Stomach (tissue), 9 donors: ENCODE data around the gene MYOM1. TPM values are rescaled to one million over a fixed set of nuclear protein-coding genes. Genes with fewer than 3 reads are reported as not detected.

Source experiments
- DNase-seq, 2 donors: peaks; one replicate each; pipeline versions ENCODE4 v3.0.0 to v3.0.0-alpha.2; 2013 to 2019
- H3K27ac ChIP-seq, 5 donors: fragments of 200-600 bp in 4 of 5; sonication (generic) in 4 of 5; one replicate each; pipeline ENCODE4 v1.5.1; 2013 to 2019; ENCODE audit warnings: mild to moderate bottlenecking in 1 of 5, moderate library complexity in 1 of 5
- H3K27me3 ChIP-seq, 3 donors: fragments of 200-600 bp; sonication (generic); one replicate each; pipeline ENCODE4 v1.5.1; 2017 to 2019; ENCODE audit warnings: mixed run types in 1 of 3
- H3K36me3 ChIP-seq, 4 donors: fragments of 200-600 bp; sonication (generic); 1 replicate in 3 of 4; 2 replicates in 1 of 4; pipeline ENCODE4 v1.5.1; 2016 to 2019
- H3K4me1 ChIP-seq, 4 donors: fragments of 200-600 bp; sonication (generic); one replicate each; pipeline ENCODE4 v1.5.1; 2016 to 2019
- H3K4me3 ChIP-seq, 4 donors: fragments of 200-600 bp; sonication (generic) in 3 of 4; one replicate each; pipeline ENCODE4 v1.5.1; 2016 to 2019; ENCODE audit warnings: mild to moderate bottlenecking in 1 of 4
- H3K9me3 ChIP-seq, 4 donors: fragments of 200-600 bp; sonication (generic); one replicate each; pipeline ENCODE4 v1.5.1; 2016 to 2019
- CTCF ChIP-seq, 7 experiments: fragments of 450-650 bp in 4 of 7; fragments of 200-600 bp in 3 of 7; sonication (generic) in 3 of 7; IDR thresholded peaks; one replicate each; pipeline ENCODE4 v1.5.1; 2016 to 2019; ENCODE audit warnings: antibody characterized with exemption in 7 of 7, control low read depth in 2 of 7, mild to moderate bottlenecking in 1 of 7
- EP300 ChIP-seq: sonication (generic); formaldehyde crosslinking; IDR thresholded peaks from one replicate; pipeline ENCODE4 v1.6.1; 2017; ENCODE audit warnings: antibody characterized with exemption
- POLR2A ChIP-seq, 4 donors: fragments of 450-650 bp; IDR thresholded peaks; one replicate each; pipeline ENCODE4 v1.6.1; 2016; ENCODE audit warnings: antibody characterized with exemption in 4 of 4, control low read depth in 2 of 4, mild to moderate bottlenecking in 1 of 4, moderate library complexity in 1 of 4
- POLR2AphosphoS5 ChIP-seq, 3 donors: sonication (generic); formaldehyde crosslinking; IDR thresholded peaks; one replicate each; pipeline ENCODE4 v1.6.1; 2016; ENCODE audit warnings: antibody characterized with exemption in 3 of 3
- WGBS, 5 donors: extraction: QIAGEN DNeasy Blood & Tissue Kit in 3 of 5; methylation state at CpG; one replicate each; pipeline versions ENCODE4 v1.1.5 to v1.1.7; 2013 to 2018; 5-methylcytosine and 5-hydroxymethylcytosine counted together
- intact Hi-C: fragments of 100-400 bp; cut with DNase I; formaldehyde crosslinking; loops from one replicate; pipeline ENCODE4 v1.15.1; 2023; ENCODE audit warnings: low total_unique reads
- polyA plus RNA-seq, 3 donors: library from polyadenylated mRNA; stranded (reverse); fragments of 200-250 nt; gene quantifications; one replicate each; pipeline ENCODE4 v1.2.3, GENCODE V29; 2013
- total RNA-seq, 5 donors: library from RNA; depleted of rRNA; stranded (reverse); fragments of >200 nt; gene quantifications; one replicate each; pipeline versions ENCODE4 v1.1.0 to v1.2.3, GENCODE V29; 2014 to 2016
- donor health status: healthy with polysubstance abuse.
- donor health status: Bipolar disorder and iron deficiency.
- donor health status: healthy.

MYOM1 gene
- total and polyA plus RNA-seq, 8 donors = 1.2 to 37.9 (median 3.5) TPM

GRCh38 chr18:3226048-3226447, 6.3 kb upstream of the MYOM1 start:
- peaks cover 0 to 5% (median 0%) of the 10 kb centered on the region in 4 donors for H3K4me1 ChIP-seq
- H3K9me3 ChIP-seq = no peaks in the 10 kb centered on the region
- H3K36me3 ChIP-seq = no peaks in the 10 kb centered on the region
- H3K27me3 ChIP-seq = no peaks in the 10 kb centered on the region
- no peak overlapping the region for H3K4me3 ChIP-seq
- intact Hi-C loops = no loop called here
- no peak for TF ChIP-seq EP300
- no peak for TF ChIP-seq POLR2A (IDR thresholded peaks at IDR 0.05)
- no peak for TF ChIP-seq POLR2AphosphoS5 (IDR thresholded peaks at IDR 0.05)
- no peak for TF ChIP-seq CTCF (IDR thresholded peaks at IDR 0.05)
- no peak for DNase-seq
- no peak overlapping the region for H3K27ac ChIP-seq
- 89 to 97% (median 97%) methylated on average over 6 of the region's 6 CpGs for WGBS, 5 donors

GRCh38 chr18:3225588-3225987, 5.8 kb upstream of the MYOM1 start:
- Histone ChIP-seq H3K36me3 (no peaks in the 10 kb centered on the region), H3K4me3 (no peak overlapping the region), H3K4me1 (peaks cover 0 to 6% (median under 1%) of the 10 kb centered on the region in 4 donors), H3K27ac (no peak overlapping the region), H3K9me3 (no peaks in the 10 kb centered on the region), H3K27me3 (no peaks in the 10 kb centered on the region)
- 42 to 67% (median 52%) methylated on average over 3 of the region's 3 CpGs for WGBS, 5 donors
- DNase-seq = peak in 1 of 2 donors; percentile 19
- no peak for TF ChIP-seq POLR2A (IDR thresholded peaks at IDR 0.05)
- no peak for TF ChIP-seq CTCF (IDR thresholded peaks at IDR 0.05)
- TF ChIP-seq EP300 = no peak
- TF ChIP-seq POLR2AphosphoS5 (IDR thresholded peaks at IDR 0.05) = no peak
- intact Hi-C loops = no loop called here

GRCh38 chr18:3224223-3224622, 4.5 kb upstream of the MYOM1 start:
- no peak for DNase-seq
- WGBS, 5 donors = 70 to 96% (median 88%) methylated on average over 3 of the region's 3 CpGs
- intact Hi-C loops = no loop called here
- no peak overlapping the region for H3K4me3 ChIP-seq
- H3K9me3 ChIP-seq = no peaks in the 10 kb centered on the region
- TF ChIP-seq CTCF (IDR thresholded peaks at IDR 0.05) (no peak), POLR2A (IDR thresholded peaks at IDR 0.05) (no peak)
- H3K4me1 ChIP-seq = peaks cover 0 to 17% (median 9%) of the 10 kb centered on the region in 4 donors
- H3K36me3 ChIP-seq = no peaks in the 10 kb centered on the region
- H3K27me3 ChIP-seq = no peaks in the 10 kb centered on the region
- no peak overlapping the region for H3K27ac ChIP-seq

GRCh38 chr18:3223356-3223755, 3.6 kb upstream of the MYOM1 start:
- WGBS, 5 donors = 69 to 83% (median 79%) methylated on average over 1 of the region's 1 CpG
- peaks cover 0 to 25% (median 12%) of the 10 kb centered on the region in 4 donors for H3K4me1 ChIP-seq
- no peak for DNase-seq
- H3K36me3 ChIP-seq = no peaks in the 10 kb centered on the region
- intact Hi-C loops = no loop called here
- no peaks in the 10 kb centered on the region for H3K9me3 ChIP-seq
- H3K4me3 ChIP-seq = no peak overlapping the region
- H3K27ac ChIP-seq = no peak overlapping the region
- no peaks in the 10 kb centered on the region for H3K27me3 ChIP-seq
- no peak for TF ChIP-seq CTCF (IDR thresholded peaks at IDR 0.05)
- TF ChIP-seq EP300 = no peak
- TF ChIP-seq POLR2AphosphoS5 (IDR thresholded peaks at IDR 0.05) = no peak
- no peak for TF ChIP-seq POLR2A (IDR thresholded peaks at IDR 0.05)
